AG08396 (cell line): ENCODE measurements around the gene CATSPERZ.

Experiments
- DNase-seq: peaks from one replicate; pipeline ENCODE4 v3.0.0; 2012; ENCODE audit warnings: low spot score, mixed read lengths

Gene CATSPERZ

GRCh38 chr11:64299847-64300648 is at the start of gene CATSPERZ:
Gene CATSPERZ (plus strand): TSS chr11:64300358. CDS start chr11:64300411, 53 bp downstream.
- no peak for DNase-seq

DNA sequence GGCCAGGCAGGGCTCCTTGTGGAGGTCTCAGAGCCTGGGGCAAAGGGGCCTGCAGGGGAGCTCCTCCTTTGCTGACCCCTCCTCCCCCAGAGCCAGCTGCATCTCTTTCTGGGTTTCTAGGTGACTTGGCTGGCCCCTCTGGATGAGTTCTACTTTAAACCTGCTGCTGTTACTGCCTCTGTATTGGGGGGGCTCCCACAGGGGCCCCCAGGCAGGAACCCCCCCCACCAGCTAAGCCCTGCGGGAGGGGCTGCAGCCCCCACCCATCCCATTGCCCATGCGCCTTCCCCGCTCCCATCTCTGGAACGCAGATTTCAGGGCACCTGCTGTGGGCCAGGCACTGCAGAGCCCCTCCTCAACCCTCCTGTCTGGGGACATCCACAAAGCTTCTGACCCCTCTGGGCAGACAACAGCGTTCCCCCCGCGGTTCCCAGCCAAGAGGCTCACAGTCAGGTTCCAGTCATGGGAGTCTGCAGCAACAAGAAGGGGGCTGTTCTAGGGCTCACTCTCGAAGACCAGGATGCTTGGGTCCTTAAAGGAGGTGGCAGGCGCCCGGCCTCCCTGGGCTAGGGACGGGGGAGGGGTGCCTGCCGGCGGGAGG is 49.6 kb upstream of the CATSPERZ start:
- no peak for DNase-seq

DNA sequence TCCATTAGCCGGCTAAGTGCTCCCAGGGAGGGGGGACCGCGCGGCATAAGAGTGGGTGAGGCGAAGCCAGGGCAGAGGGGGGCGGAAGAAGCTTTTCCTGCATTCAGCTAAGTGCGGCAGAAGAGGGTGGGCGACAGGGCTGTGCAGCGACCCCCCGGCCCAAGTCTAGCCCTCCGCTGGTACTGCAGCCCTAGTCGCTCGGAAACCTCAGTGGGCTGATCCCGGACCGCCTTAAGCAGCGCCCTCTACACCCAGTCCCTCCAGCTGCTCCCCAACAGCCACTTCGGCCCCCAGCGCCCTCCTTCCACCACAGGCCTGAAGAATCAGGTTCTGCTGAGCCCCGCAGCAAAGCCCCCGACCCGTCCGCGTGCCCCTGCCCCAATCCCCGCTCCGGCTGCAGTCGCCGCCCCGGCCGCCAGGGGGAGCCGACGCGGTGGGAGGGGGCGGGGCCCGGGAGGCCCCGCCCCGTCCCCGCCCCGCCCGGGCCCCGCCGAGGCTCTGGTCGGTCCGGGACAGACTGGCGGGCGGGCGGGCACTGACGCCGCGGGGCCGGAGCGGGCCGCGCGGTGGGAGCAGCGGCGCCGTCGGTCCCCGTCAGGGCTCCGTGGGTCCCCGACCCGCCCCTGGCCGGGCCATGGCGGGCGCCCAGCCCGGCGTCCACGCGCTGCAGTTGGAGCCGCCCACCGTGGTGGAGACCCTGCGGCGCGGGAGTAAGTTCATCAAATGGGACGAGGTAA is 49.0 kb upstream of the CATSPERZ start, which contains the start of gene PLCB3:
Gene PLCB3, plus strand, starts transcription at position 515 of the 737 bp plus-strand sequence. Its CDS starts 120 bp downstream, at position 635.
- DNase-seq = peak; percentile 92

DNA sequence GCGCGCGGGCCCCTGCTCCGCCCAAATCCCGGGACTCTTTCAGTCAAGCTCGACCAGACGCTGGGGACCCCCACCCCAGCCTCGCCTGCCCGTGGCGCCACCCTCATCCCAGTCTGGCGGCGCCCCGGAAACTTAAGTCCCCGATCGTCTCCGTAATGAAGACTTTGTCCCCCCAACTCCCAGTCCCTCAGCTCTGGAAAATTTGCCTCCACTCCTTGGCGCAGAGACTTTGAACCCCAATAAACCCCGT is 48.5 kb upstream of the CATSPERZ start:
- DNase-seq = no peak

DNA sequence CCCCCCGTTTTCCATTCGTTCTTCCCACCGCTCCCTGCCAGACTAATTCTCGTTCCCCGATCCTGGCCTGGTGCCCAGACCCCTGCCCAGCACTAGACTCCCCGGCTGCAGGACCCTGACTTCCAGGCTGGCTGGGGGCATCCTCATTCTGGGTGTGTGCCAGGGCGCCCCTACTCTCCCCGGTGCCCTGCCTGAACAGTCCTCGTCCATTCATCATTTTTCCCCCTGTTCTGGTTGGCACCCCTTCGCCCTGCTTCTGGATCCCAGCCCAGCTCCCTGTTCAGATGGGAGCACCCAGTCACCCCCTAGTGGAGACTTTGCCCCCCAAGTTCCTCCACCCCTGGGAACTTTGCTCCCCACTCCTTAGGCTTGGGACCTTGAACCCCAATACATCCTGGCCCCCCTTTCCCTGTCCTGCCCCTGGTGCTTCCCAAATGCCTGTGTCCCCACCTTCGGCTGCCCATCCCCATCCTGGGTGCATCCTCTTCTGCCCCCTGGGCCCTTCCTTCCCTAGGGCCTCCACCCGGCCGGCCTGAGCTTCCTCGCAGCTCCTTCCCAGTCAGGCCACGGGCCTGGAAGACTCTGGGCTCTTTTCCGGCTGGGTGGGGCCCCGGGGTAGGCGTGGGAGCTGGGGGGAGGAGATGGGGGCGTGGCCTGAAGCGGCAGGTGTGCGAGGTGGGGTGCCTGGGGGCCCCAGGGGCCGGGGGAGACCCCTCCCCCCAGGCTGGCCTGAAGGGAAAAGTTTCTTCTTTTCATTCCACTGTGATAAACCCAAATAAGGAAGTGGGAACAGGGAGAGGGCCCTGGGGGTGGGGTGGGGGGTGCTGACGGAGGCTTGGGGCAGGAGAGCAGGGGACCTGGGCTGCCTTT is 47.9 kb upstream of the CATSPERZ start:
- DNase-seq = peak; percentile 78

- no peak for DNase-seq
These were observed 47.1 kb upstream of the CATSPERZ start for GRCh38 chr11:64253043-64253442.

- DNase-seq = peak; percentile 57
These were observed 46.7 kb upstream of the CATSPERZ start for GRCh38 chr11:64253481-64253880.

DNA sequence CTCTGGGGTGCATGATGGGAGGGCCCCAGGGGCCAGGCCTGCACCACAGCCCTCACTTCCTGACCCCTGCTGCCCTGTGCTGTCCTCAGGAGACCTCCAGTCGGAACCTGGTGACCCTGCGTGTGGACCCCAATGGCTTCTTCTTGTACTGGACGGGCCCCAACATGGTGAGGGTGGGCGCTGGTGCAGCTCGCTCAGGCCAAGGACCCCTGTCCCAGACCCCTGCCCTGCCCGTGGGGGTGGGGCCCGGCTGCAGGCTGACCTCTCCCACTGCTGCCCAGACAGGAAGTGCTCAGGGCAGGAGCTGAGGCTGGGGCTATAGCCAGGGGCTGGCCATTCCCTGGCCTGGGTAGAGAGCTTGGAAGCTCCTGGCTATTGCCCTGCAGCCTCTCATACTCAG is 45.8 kb upstream of the CATSPERZ start:
- DNase-seq = no peak

DNA sequence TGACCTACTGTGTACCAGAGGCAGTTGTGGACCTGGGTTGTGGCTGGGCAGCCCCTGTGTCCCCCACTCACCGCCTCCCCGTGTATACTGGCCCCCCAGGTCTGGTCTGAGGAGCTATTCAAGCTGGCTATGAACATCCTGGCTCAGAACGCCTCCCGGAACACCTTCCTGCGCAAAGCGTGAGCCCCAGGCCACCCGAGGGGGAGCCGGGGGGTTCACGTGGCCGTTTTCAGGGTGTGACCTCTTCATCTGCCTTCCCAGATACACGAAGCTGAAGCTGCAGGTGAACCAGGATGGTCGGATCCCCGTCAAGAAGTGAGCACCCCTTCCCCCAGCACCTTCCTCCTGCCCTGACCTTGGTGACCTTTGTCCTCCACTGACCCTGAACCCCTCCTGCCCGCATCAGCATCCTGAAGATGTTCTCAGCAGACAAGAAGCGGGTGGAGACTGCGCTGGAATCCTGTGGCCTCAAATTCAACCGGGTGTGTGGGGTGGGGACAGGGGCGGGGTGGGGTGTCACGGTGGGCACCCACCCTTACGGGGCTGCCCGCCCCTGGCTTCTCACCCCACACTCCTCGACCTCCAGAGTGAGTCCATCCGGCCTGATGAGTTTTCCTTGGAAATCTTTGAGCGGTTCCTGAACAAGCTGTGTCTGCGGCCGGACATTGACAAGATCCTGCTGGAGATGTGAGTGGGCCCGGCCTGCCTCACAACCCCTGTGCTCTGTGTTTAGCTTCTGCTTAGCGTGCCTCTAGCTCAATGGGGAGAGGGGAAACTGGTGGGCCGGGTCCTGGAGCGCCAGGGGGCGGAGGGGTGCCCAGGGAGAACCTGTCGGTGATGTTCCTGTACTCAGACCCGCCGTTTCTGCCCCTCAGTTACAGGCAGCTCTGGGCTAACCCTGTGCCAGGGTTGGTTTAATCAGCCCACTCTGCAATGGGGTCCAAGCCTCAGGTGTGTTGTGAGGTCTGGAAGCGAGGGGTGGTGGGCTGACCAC is 44.7 kb upstream of the CATSPERZ start:
- DNase-seq = no peak

GRCh38 chr11:64256300-64256699 is 43.9 kb upstream of the CATSPERZ start:
- DNase-seq = no peak

DNA sequence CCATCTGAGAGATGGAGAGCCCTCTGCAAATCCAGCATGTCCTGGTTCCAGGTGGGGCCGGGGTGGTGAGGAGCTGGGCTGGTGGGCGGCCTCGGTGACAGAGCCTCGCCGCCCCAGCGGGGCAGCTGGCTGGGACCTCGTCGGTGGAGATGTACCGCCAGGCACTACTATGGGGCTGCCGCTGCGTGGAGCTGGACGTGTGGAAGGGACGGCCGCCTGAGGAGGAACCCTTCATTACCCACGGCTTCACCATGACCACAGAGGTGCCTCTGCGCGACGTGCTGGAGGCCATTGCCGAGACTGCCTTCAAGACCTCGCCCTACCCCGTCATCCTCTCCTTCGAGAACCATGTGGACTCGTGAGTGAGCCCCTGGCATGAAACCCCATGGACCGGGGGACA is 41.8 kb upstream of the CATSPERZ start:
- no peak for DNase-seq

- DNase-seq = no peak
These were observed 41.1 kb upstream of the CATSPERZ start for GRCh38 chr11:64258946-64259532.

GRCh38 chr11:64259533-64260067 is 40.6 kb upstream of the CATSPERZ start:
- no peak for DNase-seq

DNA sequence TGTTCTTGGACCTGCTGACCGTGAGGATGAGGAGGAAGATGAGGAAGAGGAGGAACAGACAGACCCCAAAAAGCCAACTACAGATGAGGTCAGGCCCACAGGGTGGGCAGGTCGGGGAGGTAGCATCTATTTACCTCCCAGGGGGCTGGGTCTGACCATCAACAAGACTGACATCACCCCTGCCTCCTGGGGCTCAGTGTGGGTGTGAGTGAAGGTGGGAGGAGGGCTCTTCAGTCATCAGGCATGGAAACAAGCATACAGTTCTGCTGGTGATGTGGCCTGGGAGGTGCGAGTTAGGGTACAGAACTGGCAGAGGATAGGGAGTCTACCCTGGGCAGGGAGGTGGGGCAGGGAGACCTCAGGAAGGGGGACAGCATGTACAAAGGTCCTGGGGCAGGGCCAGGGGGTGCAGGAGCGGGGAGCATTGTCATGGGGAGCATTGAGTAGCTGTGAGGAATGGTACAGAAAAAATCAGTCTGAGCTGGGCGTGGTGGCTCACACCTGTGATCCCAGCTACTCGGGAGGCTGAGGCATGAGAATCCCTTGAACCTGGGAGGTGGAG is 39.9 kb upstream of the CATSPERZ start:
- DNase-seq = no peak

DNA sequence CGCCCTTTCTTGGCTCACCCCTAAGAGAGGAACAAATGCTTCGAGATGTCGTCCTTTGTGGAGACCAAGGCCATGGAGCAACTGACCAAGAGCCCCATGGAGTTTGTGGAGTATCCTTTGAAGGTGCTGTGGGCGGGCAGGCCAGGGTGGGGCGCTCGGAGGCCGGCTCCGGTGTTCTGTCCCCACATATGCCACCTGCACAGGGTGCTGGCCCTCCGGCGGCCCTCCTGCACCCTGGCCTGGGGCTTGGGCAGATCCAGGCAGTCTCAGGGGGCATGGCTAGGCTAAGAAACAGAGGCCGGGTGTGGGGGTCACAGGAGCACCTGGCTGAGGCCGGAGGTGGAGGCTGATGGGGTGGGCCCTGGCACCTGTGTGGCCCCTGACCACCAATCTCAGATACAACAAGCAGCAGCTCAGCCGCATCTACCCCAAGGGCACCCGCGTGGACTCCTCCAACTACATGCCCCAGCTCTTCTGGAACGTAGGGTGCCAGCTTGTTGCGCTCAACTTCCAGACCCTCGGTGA is 38.5 kb upstream of the CATSPERZ start:
- no peak for DNase-seq

GRCh38 chr11:64262271-64263002 is 37.7 kb upstream of the CATSPERZ start:
- DNase-seq = no peak

DNA sequence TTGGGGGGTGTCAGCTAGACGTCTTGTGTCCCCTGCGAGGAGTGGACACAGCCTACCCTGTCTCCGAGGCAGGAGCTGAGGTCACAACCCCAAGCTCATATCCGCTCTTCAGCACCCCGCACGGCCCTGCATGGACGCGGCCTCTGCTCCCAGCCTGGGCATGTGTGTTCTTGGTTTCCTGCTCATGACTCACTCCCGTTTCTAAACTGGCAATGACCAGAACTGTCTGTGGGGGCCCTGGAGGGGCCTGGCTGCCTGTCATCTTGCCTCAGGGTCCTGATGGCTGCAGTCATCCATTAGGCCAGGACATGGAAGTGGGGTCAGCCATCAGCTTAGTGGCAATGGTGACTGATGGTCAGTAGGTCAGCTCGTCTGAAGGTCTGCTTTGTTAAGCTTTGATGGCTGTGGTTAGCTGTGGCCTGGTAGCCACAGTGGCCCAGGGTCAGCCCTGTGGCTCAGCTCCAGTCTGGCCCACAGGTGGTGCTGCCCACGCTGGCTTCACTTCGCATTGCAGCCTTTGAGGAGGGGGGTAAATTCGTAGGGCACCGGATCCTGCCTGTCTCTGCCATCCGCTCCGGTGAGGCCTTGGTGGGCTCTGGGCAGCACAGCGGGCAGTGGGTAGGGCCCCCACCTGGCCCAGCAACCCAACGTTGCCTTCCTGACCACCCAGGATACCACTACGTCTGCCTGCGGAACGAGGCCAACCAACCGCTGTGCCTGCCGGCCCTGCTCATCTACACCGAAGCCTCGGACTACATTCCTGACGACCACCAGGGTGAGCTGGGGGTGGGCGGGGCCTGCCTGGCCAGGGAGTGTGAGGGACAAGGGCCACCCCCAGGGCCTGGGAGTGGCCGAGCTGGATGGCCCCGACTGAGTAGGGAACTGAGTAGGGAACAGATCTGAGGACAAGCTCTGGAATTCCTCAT is 36.9 kb upstream of the CATSPERZ start:
- DNase-seq = peak; percentile 37

DNA sequence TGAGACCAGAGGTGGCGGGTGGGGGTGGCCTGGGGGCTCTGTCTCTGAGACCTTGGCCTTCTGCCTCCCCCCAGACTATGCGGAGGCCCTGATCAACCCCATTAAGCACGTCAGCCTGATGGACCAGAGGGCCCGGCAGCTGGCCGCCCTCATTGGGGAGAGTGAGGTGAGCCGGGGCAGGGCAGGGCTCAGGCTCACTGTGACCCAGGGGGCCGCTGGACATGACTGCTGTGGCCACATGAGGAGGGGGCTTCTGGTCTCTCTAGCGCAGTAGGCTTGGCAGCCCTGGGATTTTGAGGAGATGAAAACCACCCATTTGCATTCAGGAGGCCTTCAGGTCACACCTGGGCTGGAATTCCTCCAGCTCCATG is 36.2 kb upstream of the CATSPERZ start:
- DNase-seq = no peak
